ENCODE data around the gene SLC66A1. TPM values are rescaled to one million over a fixed set of nuclear protein-coding genes. Genes with fewer than 3 reads are reported as not detected.

Gene SLC66A1
- total and polyA plus RNA-seq, 9 of the 15 experiments (the other 6 are each of a cell fraction or from before 2014, with no cell fraction given) = 1.2 to 40.8 (median 18.6) TPM

DNA sequence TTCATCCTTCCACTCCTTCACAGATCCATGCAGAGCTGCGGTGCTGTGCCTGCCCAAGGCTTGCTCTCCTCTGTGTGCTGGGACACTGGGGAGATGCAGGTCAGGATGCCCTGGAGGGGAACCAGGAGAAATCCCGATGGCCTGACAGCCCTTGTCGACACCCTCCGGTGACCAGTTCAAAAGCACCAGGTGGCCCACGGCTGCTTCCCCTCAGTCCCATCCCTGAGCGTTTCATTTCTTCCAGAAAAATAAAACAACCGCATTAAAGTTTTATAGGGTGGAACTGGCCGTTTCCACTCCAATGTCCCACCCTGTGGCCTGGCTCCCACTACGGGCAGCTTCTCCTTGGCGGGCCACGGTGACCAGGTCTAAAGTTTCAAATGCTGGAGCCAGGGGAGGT is 48.3 kb downstream of the SLC66A1 start:
- no peaks in the 10 kb centered on the region for H3K79me2 ChIP-seq (ENCODE audit: control insufficient read depth, insufficient read depth, low read length)
- FAIRE-seq (no peak), DNase-seq (ENCODE audit: extremely low read depth in 1 of 4, low spot score in 3 of 4) (no peak), ATAC-seq (no peak)
- TF ChIP-seq, protein P1, sequence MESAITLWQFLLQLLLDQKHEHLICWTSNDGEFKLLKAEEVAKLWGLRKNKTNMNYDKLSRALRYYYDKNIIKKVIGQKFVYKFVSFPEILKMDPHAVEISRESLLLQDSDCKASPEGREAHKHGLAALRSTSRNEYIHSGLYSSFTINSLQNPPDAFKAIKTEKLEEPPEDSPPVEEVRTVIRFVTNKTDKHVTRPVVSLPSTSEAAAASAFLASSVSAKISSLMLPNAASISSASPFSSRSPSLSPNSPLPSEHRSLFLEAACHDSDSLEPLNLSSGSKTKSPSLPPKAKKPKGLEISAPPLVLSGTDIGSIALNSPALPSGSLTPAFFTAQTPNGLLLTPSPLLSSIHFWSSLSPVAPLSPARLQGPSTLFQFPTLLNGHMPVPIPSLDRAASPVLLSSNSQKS (CRISPR knock-in tag; IDR thresholded peaks at IDR 0.05) = no peak
- no peak for TF ChIP-seq ZNF121 (CRISPR knock-in tag; conservative IDR thresholded peaks at IDR 0.05)
- TF ChIP-seq MAFG (tag; conservative IDR thresholded peaks at IDR 0.05) = no peak
- no peak for TF ChIP-seq CCNT2 (IDR thresholded peaks at IDR 0.05; ENCODE audit: borderline replicate concordance, extremely low read depth, insufficient read length, low read depth, low read length)
- no peak for TF ChIP-seq CEBPB (tag; IDR thresholded peaks at IDR 0.05)
- no peak for TF ChIP-seq FOXM1 (IDR thresholded peaks at IDR 0.05; ENCODE audit: low read depth)
- no peak for TF ChIP-seq FOXM1 (CRISPR knock-in tag; IDR thresholded peaks at IDR 0.05; ENCODE audit: low read depth)
- WGBS (ENCODE audit: insufficient coverage, low coverage, missing lambda C conversion rate) = 77% methylated on average over 11 of the region's 11 CpGs
- in situ Hi-C loops (cut with MboI) = no loop called here
- no peaks in the 10 kb centered on the region for H3K27me3 ChIP-seq (ENCODE audit: control insufficient read depth in 2 of 2, insufficient read depth in 2 of 2, low read length in 2 of 2)
- H3K27ac ChIP-seq (ENCODE audit: extremely low read depth, low read depth, low read length) = no peak overlapping the region
- no peaks in the 10 kb centered on the region for H3K9me3 ChIP-seq (replicated peaks; ENCODE audit: control insufficient read depth, insufficient read depth, low read depth, low read length)
- ChIA-PET CTCF (ENCODE audit: low intra/inter-chr PET ratio) (no interaction called here), POLR2A (interaction anchor here (0.7 to 1.0 kb wide), 2 partner anchors 31 to 38 kb away, joined by 3 to 4 read pairs; no protein-coding TSS in a partner anchor)
- H3K36me3 ChIP-seq (ENCODE audit: control insufficient read depth, insufficient read depth, low read length) = peaks cover 19% of the 10 kb centered on the region; the same call in 2 of the 3 replicates
- no peak overlapping the region for H3K4me2 ChIP-seq (ENCODE audit: insufficient read depth, low read length)
- no TSS peak for BruUV-seq (replicated peaks)
- no peak overlapping the region for H3K9ac ChIP-seq (ENCODE audit: insufficient read depth in 1 of 2, low read depth in 2 of 2, low read length in 2 of 2)
- H4K20me1 ChIP-seq (replicated peaks; ENCODE audit: control insufficient read depth, insufficient read depth, low read length) = peaks cover 9% of the 10 kb centered on the region
- H3K4me3 ChIP-seq = no peak overlapping the region
- H3K4me1 ChIP-seq (replicated peaks in 1 of 2; ENCODE audit: control insufficient read depth in 2 of 2, insufficient read depth in 2 of 2, low read length in 2 of 2) = peaks cover 0 to 4% of the 10 kb centered on the region in 2 experiments; a peak in 1 of 5 replicates
- H2AFZ ChIP-seq (ENCODE audit: low read depth, low read length) = no peak overlapping the region
- peaks cover 6% of the 10 kb centered on the region for H3K9me1 ChIP-seq (ENCODE audit: control insufficient read depth, insufficient read depth, low read length)
- intact Hi-C loops (cut with micrococcal nuclease) = no loop called here

Data from K562 (cell line).